IMR-90 (cell line): ENCODE data around the gene SMIM31. TPM values are rescaled to one million over a fixed set of nuclear protein-coding genes. Genes with fewer than 3 reads are reported as not detected.

Experiments
- ATAC-seq: fragments of 200-7000 bp; cut with Tn5 transposase; 2 replicates; pipeline ENCODE4 v1.9.1; 2020; ENCODE audit warnings: low read depth, mild to moderate bottlenecking, moderate library complexity
- BruUV-seq: library from RNA; stranded (reverse); fragments of 400-500 nt; replicated peaks from 2 replicates; lab custom pipeline; 2021; lab: Mats Ljungman, UMichigan
- CTCF ChIA-PET: fragments of 300-600 bp; formaldehyde crosslinking; extraction: SDS; loops from one replicate; lab custom pipeline; 2021; ENCODE audit warnings: antibody characterized with exemption; lab: Yijun Ruan, JAX
- POLR2A ChIA-PET: fragments of 300-600 bp; sonication (Branson Sonifier 250); formaldehyde crosslinking; loops from one replicate; lab custom pipeline; 2022; ENCODE audit warnings: antibody characterized with exemption; ENCODE audit not compliant: unreplicated experiment; lab: Charles Lee
- DNase-seq: peaks from one replicate; pipeline ENCODE4 v3.0.0; 2013
- H2AFZ ChIP-seq: replicated peaks from 2 replicates; pipeline ENCODE3; 2013; ENCODE audit warnings: low read length, mild to moderate bottlenecking; ENCODE audit not compliant: poor library complexity
- H2AK5ac ChIP-seq: 2 replicates; pipeline ENCODE4 v1.6.1; 2013; ENCODE audit warnings: low read depth, low read length, inconsistent platforms
- H2AK9ac ChIP-seq: replicated peaks from 2 replicates; pipeline ENCODE3; 2013; ENCODE audit warnings: mild to moderate bottlenecking, low read depth, low read length, moderate library complexity; ENCODE audit not compliant: poor library complexity
- H2BK120ac ChIP-seq: 2 replicates; pipeline ENCODE4 v1.6.1; 2013; ENCODE audit warnings: low read depth, low read length, inconsistent platforms
- H2BK15ac ChIP-seq: 3 replicates; pipeline ENCODE4 v1.6.1; 2013; ENCODE audit warnings: low read depth, low read length, inconsistent platforms
- H2BK20ac ChIP-seq: 2 replicates; pipeline ENCODE4 v1.6.1; 2013; ENCODE audit warnings: low read depth, mild to moderate bottlenecking, inconsistent platforms, low read length, moderate library complexity
- H2BK5ac ChIP-seq: 2 replicates; pipeline ENCODE4 v1.6.1; 2013; ENCODE audit warnings: mild to moderate bottlenecking, low read depth, low read length, inconsistent platforms; ENCODE audit not compliant: poor library complexity, severe bottlenecking
- H3K14ac ChIP-seq: replicated peaks from 2 replicates; pipeline ENCODE4 v1.6.1; 2013; ENCODE audit warnings: low read depth, low read length, inconsistent platforms
- H3K18ac ChIP-seq: 2 replicates; pipeline ENCODE4 v1.6.1; 2013; ENCODE audit warnings: low read depth, low read length, control low read depth
- H3K23ac ChIP-seq: 2 replicates; pipeline ENCODE4 v1.6.1; 2013; ENCODE audit warnings: low read depth, low read length, inconsistent platforms
- H3K27ac ChIP-seq: 2 replicates; pipeline ENCODE4 v1.5.1; 2013; ENCODE audit warnings: mild to moderate bottlenecking, control low read depth, low read length; ENCODE audit not compliant: insufficient read depth
- H3K27me3 ChIP-seq: 2 replicates; pipeline ENCODE4 v1.6.1; 2013; ENCODE audit warnings: low read length; ENCODE audit not compliant: control insufficient read depth, insufficient read depth
- H3K36me3 ChIP-seq: 2 replicates; pipeline ENCODE4 v1.6.1; 2013; ENCODE audit warnings: low read length, mixed read lengths; ENCODE audit not compliant: control insufficient read depth, insufficient read depth
- H3K4ac ChIP-seq: 2 replicates; pipeline ENCODE4 v1.6.1; 2013; ENCODE audit warnings: low read depth, low read length, inconsistent platforms
- H3K4me1 ChIP-seq: 2 replicates; pipeline ENCODE4 v1.6.1; 2013; ENCODE audit warnings: low read length, mixed read lengths; ENCODE audit not compliant: control insufficient read depth, insufficient read depth
- H3K4me2 ChIP-seq: 2 replicates; pipeline ENCODE4 v1.6.1; 2013; ENCODE audit warnings: low read depth, mild to moderate bottlenecking, control low read depth, low read length, moderate library complexity
- H3K4me3 ChIP-seq: 2 replicates; pipeline ENCODE4 v1.5.1; 2013; ENCODE audit warnings: low read depth, mild to moderate bottlenecking, control low read depth, low read length, moderate library complexity; ENCODE audit not compliant: insufficient read depth
- H3K56ac ChIP-seq: 2 replicates; pipeline ENCODE4 v1.6.1; 2013; ENCODE audit warnings: low read length, inconsistent platforms; ENCODE audit not compliant: insufficient read depth; ENCODE audit errors: extremely low read depth
- H3K79me1 ChIP-seq, 2 experiments: 2 replicates each; pipeline ENCODE4 v1.6.1; 2013; ENCODE audit warnings: low read length in 2 of 2, inconsistent platforms in 1 of 2, low read depth in 1 of 2
- H3K9ac ChIP-seq: 2 replicates; pipeline ENCODE4 v1.6.1; 2013; ENCODE audit warnings: low read depth, low read length, control low read depth
- H3K9me1 ChIP-seq: 2 replicates; pipeline ENCODE4 v1.6.1; 2013; ENCODE audit warnings: low read length, inconsistent platforms; ENCODE audit not compliant: insufficient read depth
- H3K9me3 ChIP-seq: 2 replicates; pipeline ENCODE4 v1.6.1; 2013; ENCODE audit warnings: low read length; ENCODE audit not compliant: control insufficient read depth, insufficient read depth
- H4K20me1 ChIP-seq: 2 replicates; pipeline ENCODE4 v1.6.1; 2013; ENCODE audit warnings: low read length, inconsistent platforms; ENCODE audit not compliant: insufficient read depth
- H4K5ac ChIP-seq: 2 replicates; pipeline ENCODE4 v1.6.1; 2013; ENCODE audit warnings: mild to moderate bottlenecking, low read depth, low read length, control low read depth
- H4K8ac ChIP-seq, 2 experiments: 2 replicates each; pipeline ENCODE4 v1.6.1; 2013; ENCODE audit warnings: low read depth in 2 of 2, low read length in 2 of 2, control low read depth in 1 of 2, inconsistent platforms in 1 of 2
- H4K91ac ChIP-seq: 2 replicates; pipeline ENCODE4 v1.6.1; 2013; ENCODE audit warnings: low read depth, low read length, inconsistent platforms; ENCODE audit not compliant: insufficient read depth
- MAZ ChIP-seq: IDR thresholded peaks from 2 replicates; pipeline ENCODE4 v1.6.1; 2012; ENCODE audit warnings: low read depth, mild to moderate bottlenecking, low read length, improper control_type of control experiment, moderate library complexity, borderline replicate concordance
- RCOR1 ChIP-seq: IDR thresholded peaks from 2 replicates; pipeline ENCODE4 v1.6.1; 2012; ENCODE audit warnings: mild to moderate bottlenecking, low read length, improper control_type of control experiment; ENCODE audit not compliant: insufficient replicate concordance
- WGBS, 2 experiments: methylation state at CpG; one replicate each; pipeline versions ENCODE4 v1.1.5 to v1.1.7; 2013; ENCODE audit warnings: missing lambda C conversion rate in 2 of 2; ENCODE audit not compliant: insufficient read length in 1 of 2; ENCODE audit errors: extremely low coverage in 2 of 2; 5-methylcytosine and 5-hydroxymethylcytosine counted together
- dilution Hi-C: fragments of 300-500 bp; cut with HindIII; formaldehyde crosslinking; loops from one replicate; pipeline ENCODE4 v1.14.3; 2018; ENCODE audit warnings: low sequenced_read_pairs; ENCODE audit not compliant: unreplicated experiment
- in situ Hi-C: fragments of 300-500 bp; cut with MboI; formaldehyde crosslinking; loops from 3 replicates; pipeline ENCODE4 v1.14.3; 2019; ENCODE audit warnings: low sequenced_read_pairs, inconsistent platforms, mixed read lengths
- intact Hi-C: fragments of 100-400 bp; cut with micrococcal nuclease; formaldehyde crosslinking; loops from 2 replicates; pipeline ENCODE4 v1.10.0; 2022
- polyA plus RNA-seq, 3 experiments: library from polyadenylated mRNA; depleted of rRNA; stranded (reverse); fragments of >200 nt; gene quantifications; 2 replicates each; pipeline ENCODE4 v1.2.3, GENCODE V29; 2012; ENCODE audit warnings: low replicate concordance in 1 of 3
- total RNA-seq: library from RNA; depleted of rRNA; stranded (reverse); fragments of >200 nt; gene quantifications from 2 replicates; pipeline ENCODE4 v1.2.3, GENCODE V29; 2012
- TF ChIP-seq, protein P1 (sequence below): fragments of 150-350 bp; IDR thresholded peaks from 2 replicates; pipeline ENCODE4 v1.6.1; 2017; ENCODE audit warnings: mild to moderate bottlenecking, antibody characterized with exemption, low read length, low read depth

Gene SMIM31
- total and polyA plus RNA-seq, 2 of the 4 experiments (the other 2 are of a cell fraction): not detected

DNA sequence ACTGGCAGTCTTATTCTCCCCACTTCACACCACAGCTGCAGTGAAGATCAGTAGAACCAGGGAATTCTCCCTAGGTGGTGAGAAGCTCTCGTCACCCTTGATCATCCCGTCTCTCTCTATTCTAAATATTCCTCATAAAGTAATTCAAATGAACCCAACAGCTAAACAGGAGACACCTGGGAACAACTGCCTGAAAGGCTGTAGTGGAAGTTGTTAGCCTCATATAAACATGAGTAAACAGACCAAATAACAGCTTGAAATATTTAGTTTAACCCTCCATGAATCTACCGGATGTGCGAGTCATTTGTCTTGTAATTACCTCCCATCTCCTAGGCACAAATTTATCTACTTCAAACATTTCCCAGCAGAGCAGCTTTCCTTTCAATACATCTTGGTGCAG is 92.6 kb downstream of the SMIM31 start:
- H2BK15ac ChIP-seq: no peak overlapping the region
- no peak overlapping the region for H2AK5ac ChIP-seq
- no peak overlapping the region for H3K14ac ChIP-seq
- no peak overlapping the region for H3K4me3 ChIP-seq
- H3K56ac ChIP-seq: no peak overlapping the region
- in situ Hi-C loops: no loop called here
- H2BK20ac ChIP-seq: no peak overlapping the region
- H4K20me1 ChIP-seq: no peaks in the 10 kb centered on the region
- dilution Hi-C loops: no loop called here
- H2BK120ac ChIP-seq: no peak overlapping the region
- no peaks in the 10 kb centered on the region for H3K4me1 ChIP-seq
- no peak overlapping the region for H3K27ac ChIP-seq
- ChIA-PET CTCF (no interaction called here), POLR2A (no interaction called here)
- H2AFZ ChIP-seq: no peak overlapping the region
- TF ChIP-seq RCOR1 (no peak), MAZ (no peak)
- TF ChIP-seq, protein P1, sequence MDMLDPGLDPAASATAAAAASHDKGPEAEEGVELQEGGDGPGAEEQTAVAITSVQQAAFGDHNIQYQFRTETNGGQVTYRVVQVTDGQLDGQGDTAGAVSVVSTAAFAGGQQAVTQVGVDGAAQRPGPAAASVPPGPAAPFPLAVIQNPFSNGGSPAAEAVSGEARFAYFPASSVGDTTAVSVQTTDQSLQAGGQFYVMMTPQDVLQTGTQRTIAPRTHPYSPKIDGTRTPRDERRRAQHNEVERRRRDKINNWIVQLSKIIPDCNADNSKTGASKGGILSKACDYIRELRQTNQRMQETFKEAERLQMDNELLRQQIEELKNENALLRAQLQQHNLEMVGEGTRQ: no peak
- intact Hi-C loops: no loop called here
- H3K27me3 ChIP-seq: no peaks in the 10 kb centered on the region
- DNase-seq: no peak
- H3K79me1 ChIP-seq: no peaks in the 10 kb centered on the region
- H3K18ac ChIP-seq: no peak overlapping the region
- no peak overlapping the region for H3K4ac ChIP-seq
- no peaks in the 10 kb centered on the region for H3K36me3 ChIP-seq
- H2AK9ac ChIP-seq: no peak overlapping the region
- H3K9me1 ChIP-seq: no peaks in the 10 kb centered on the region
- H3K9ac ChIP-seq: no peak overlapping the region
- H2BK5ac ChIP-seq: no peak overlapping the region
- H3K4me2 ChIP-seq: no peak overlapping the region
- peaks cover 2% of the 10 kb centered on the region; the same call in 1 of the 2 replicates for H3K9me3 ChIP-seq
- no peak for ATAC-seq
- no peak overlapping the region for H4K8ac ChIP-seq
- H3K23ac ChIP-seq: no peak overlapping the region
- no TSS peak for BruUV-seq
- H4K5ac ChIP-seq: no peak overlapping the region
- no CpG with 5 or more reads among the region's 4 CpGs for WGBS, 2 experiments
- H4K91ac ChIP-seq: no peak overlapping the region
